Ishikawa (cell line): ENCODE results near the gene RIMOC1.

ENCODE experiments used
- CEBPB ChIP-seq: IDR thresholded peaks from 2 replicates; pipeline ENCODE4 v1.6.1; 2012
- CREB1 ChIP-seq: IDR thresholded peaks from 2 replicates; pipeline ENCODE4 v1.6.1; 2012; ENCODE audit warnings: low read depth
- EGR1 ChIP-seq: IDR thresholded peaks from 2 replicates; pipeline ENCODE4 v1.6.1; 2012
- EP300 ChIP-seq: IDR thresholded peaks from 2 replicates; pipeline ENCODE4 v1.6.1; 2012; ENCODE audit warnings: borderline replicate concordance
- FOXM1 ChIP-seq: IDR thresholded peaks from 2 replicates; pipeline ENCODE4 v1.6.1; 2012; ENCODE audit warnings: low read depth, borderline replicate concordance
- NFIC ChIP-seq: IDR thresholded peaks from 2 replicates; pipeline ENCODE4 v1.6.1; 2012
- RAD21 ChIP-seq: IDR thresholded peaks from 2 replicates; pipeline ENCODE4 v1.6.1; 2012; ENCODE audit warnings: low read depth
- REST ChIP-seq: IDR thresholded peaks from 2 replicates; pipeline ENCODE4 v1.6.1; 2012; ENCODE audit warnings: low read depth, mild to moderate bottlenecking
- TAF1 ChIP-seq: IDR thresholded peaks from 2 replicates; pipeline ENCODE4 v1.6.1; 2012; ENCODE audit warnings: low read depth, mild to moderate bottlenecking
- TCF12 ChIP-seq: IDR thresholded peaks from 2 replicates; pipeline ENCODE4 v1.6.1; 2012; ENCODE audit warnings: low read depth
- TEAD4 ChIP-seq: IDR thresholded peaks from 2 replicates; pipeline ENCODE4 v1.6.1; 2012
- YY1 ChIP-seq: IDR thresholded peaks from 2 replicates; pipeline ENCODE4 v1.6.1; 2012; ENCODE audit warnings: low read depth
- ZBTB7A ChIP-seq: IDR thresholded peaks from 2 replicates; pipeline ENCODE4 v1.6.1; 2012; ENCODE audit warnings: low read depth
- TF ChIP-seq, protein P1 (sequence below): IDR thresholded peaks from 2 replicates; pipeline ENCODE4 v1.6.1; 2012
- TF ChIP-seq, protein P2 (sequence below): IDR thresholded peaks from 2 replicates; pipeline ENCODE4 v1.6.1; 2012

The RIMOC1 gene

DNA sequence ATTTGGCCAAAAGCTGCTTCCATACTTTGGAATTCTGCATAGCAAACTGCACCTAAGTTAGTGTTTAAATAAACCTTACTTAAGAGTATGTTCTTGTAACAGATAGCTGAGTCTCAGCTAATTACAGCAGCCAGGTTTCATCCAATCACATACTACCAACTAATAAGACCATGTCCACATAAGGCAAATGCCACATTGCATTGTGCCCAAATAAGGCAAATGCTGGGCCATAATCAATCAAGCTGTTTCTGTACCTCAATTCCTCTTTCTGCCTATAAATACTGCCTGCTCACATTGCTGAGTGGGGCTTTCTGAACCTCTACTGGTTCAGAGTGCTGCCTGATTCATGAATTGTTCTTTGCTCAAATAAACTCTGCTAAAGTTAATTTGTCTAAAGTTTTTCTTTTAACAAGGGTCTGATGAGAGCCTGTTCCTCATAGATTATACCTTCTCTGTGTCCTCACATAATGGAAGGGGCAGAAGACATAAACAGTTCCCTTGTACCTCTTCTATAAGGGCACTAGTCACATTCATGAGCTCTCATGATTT is 29.6 kb upstream of the RIMOC1 start:
- no peak for TF ChIP-seq NFIC
- no peak for TF ChIP-seq TAF1
- no peak for TF ChIP-seq TCF12
- TF ChIP-seq EGR1, result no peak
- no peak for TF ChIP-seq YY1
- TF ChIP-seq, protein P1, sequence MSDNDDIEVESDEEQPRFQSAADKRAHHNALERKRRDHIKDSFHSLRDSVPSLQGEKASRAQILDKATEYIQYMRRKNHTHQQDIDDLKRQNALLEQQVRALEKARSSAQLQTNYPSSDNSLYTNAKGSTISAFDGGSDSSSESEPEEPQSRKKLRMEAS, result no peak
- TF ChIP-seq FOXM1, result no peak
- TF ChIP-seq TEAD4, result no peak
- TF ChIP-seq, protein P2, sequence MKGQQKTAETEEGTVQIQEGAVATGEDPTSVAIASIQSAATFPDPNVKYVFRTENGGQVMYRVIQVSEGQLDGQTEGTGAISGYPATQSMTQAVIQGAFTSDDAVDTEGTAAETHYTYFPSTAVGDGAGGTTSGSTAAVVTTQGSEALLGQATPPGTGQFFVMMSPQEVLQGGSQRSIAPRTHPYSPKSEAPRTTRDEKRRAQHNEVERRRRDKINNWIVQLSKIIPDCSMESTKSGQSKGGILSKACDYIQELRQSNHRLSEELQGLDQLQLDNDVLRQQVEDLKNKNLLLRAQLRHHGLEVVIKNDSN, result no peak
- TF ChIP-seq ZBTB7A, result no peak
- no peak for TF ChIP-seq EP300
- TF ChIP-seq REST, result no peak

DNA sequence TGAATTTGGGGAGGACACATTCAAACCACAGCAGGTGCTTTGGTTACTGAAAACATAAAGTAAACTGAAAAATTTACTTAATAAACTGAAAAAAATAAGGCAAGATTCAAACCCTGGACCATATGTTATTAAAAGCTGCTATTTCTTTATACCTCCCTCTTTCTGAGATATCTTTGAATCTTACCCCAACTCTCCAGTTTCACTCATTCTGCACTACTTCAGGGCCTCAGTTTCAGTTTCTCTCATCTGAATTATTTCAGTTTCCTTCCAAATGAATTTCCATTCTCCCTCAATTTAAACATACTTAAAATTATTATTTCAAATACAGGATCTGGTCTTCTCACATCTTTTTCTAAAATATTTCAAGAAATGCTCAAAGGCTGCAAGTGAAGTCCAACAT is 29.0 kb upstream of the RIMOC1 start:
- TF ChIP-seq TCF12 (no peak), TEAD4 (no peak), EGR1 (no peak)

- TF ChIP-seq TAF1 (no peak), RAD21 (no peak), TEAD4 (no peak), YY1 (no peak), REST (no peak), TCF12 (no peak), ZBTB7A (no peak), FOXM1 (no peak), EGR1 (no peak), CREB1 (no peak), NFIC (no peak), EP300 (no peak), CEBPB (no peak)
- TF ChIP-seq, protein P2, result no peak
- TF ChIP-seq, protein P1, result no peak
These were observed 27.5 kb upstream of the RIMOC1 start for GRCh38 chr5:41876678-41877077.

DNA sequence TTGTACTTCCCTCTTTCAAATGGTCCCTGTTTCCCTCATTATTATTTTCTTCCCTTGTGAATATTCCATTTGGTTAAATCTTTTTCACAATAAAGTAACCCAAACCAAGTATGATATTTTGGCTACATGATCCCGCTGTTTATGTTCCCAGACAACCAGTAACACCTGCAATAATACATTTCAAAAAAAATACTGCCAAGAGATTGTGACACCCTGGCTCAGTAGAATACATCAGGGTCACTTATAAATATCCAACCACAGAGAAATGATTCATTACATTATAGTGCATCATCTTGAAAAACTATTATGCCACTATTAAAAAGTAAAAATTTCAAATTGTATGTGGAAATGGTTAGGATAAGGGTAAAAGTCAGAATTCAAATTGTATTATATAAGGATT is 26.7 kb upstream of the RIMOC1 start:
- TF ChIP-seq TCF12 (no peak), TAF1 (no peak), CREB1 (no peak), ZBTB7A (no peak), RAD21 (no peak), EP300 (no peak)

GRCh38 chr5:41878173-41878572 is 26.0 kb upstream of the RIMOC1 start:
- TF ChIP-seq NFIC, result no peak
- TF ChIP-seq EGR1, result no peak
- TF ChIP-seq TEAD4, result no peak
- TF ChIP-seq, protein P2, result no peak
- no peak for TF ChIP-seq CREB1
- no peak for TF ChIP-seq TAF1
- no peak for TF ChIP-seq FOXM1
- no peak for TF ChIP-seq REST
- TF ChIP-seq TCF12, result no peak
- no peak for TF ChIP-seq RAD21
- TF ChIP-seq, protein P1, result no peak
- TF ChIP-seq EP300, result no peak
- no peak for TF ChIP-seq ZBTB7A
- TF ChIP-seq CEBPB, result no peak
- no peak for TF ChIP-seq YY1
